Neural progenitor cell (in vitro differentiated cells): ENCODE data around the gene UNC45B.

ENCODE experiments used
- EZH2 ChIP-seq: fragments of 200-600 bp; sonication (generic); IDR thresholded peaks from 2 replicates; pipeline ENCODE4 v1.6.1; 2017; ENCODE audit warnings: antibody characterized with exemption, mild to moderate bottlenecking, moderate library complexity
- EZH2phosphoT487 ChIP-seq: fragments of 200-600 bp; sonication (generic); IDR thresholded peaks from 2 replicates; pipeline ENCODE4 v1.6.1; 2017; ENCODE audit warnings: antibody characterized with exemption
- TF ChIP-seq, protein P1 (sequence below): fragments of 200-600 bp; sonication (generic); IDR thresholded peaks from 2 replicates; pipeline ENCODE4 v1.5.1; 2017; ENCODE audit warnings: antibody characterized with exemption, mild to moderate bottlenecking

- TF ChIP-seq, protein P1, sequence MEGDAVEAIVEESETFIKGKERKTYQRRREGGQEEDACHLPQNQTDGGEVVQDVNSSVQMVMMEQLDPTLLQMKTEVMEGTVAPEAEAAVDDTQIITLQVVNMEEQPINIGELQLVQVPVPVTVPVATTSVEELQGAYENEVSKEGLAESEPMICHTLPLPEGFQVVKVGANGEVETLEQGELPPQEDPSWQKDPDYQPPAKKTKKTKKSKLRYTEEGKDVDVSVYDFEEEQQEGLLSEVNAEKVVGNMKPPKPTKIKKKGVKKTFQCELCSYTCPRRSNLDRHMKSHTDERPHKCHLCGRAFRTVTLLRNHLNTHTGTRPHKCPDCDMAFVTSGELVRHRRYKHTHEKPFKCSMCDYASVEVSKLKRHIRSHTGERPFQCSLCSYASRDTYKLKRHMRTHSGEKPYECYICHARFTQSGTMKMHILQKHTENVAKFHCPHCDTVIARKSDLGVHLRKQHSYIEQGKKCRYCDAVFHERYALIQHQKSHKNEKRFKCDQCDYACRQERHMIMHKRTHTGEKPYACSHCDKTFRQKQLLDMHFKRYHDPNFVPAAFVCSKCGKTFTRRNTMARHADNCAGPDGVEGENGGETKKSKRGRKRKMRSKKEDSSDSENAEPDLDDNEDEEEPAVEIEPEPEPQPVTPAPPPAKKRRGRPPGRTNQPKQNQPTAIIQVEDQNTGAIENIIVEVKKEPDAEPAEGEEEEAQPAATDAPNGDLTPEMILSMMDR: no peak
- no peak for TF ChIP-seq EZH2phosphoT487
- TF ChIP-seq EZH2: no peak
Observed at GRCh38 chr17:35154196-35155165, 6.9 kb downstream of the UNC45B start.
